BLaER1 (cell line): ENCODE results near the gene SLC4A5.

Source experiments
- H3K27ac ChIP-seq: shearing (Covaris generic); formaldehyde crosslinking; 2 replicates; pipeline ENCODE4 v1.8.1; 2022
- H3K27me3 ChIP-seq: shearing (Covaris generic); formaldehyde crosslinking; 2 replicates; pipeline ENCODE4 v1.8.1; 2022
- H3K36me3 ChIP-seq: shearing (Covaris generic); formaldehyde crosslinking; 2 replicates; pipeline ENCODE4 v1.8.1; 2022
- H3K4me1 ChIP-seq: shearing (Covaris generic); formaldehyde crosslinking; 2 replicates; pipeline ENCODE4 v1.8.1; 2022
- H3K4me2 ChIP-seq: shearing (Covaris generic); formaldehyde crosslinking; 2 replicates; pipeline ENCODE4 v1.8.1; 2022
- H3K4me3 ChIP-seq: shearing (Covaris generic); formaldehyde crosslinking; 2 replicates; pipeline ENCODE4 v1.8.1; 2022
- H3K9ac ChIP-seq: shearing (Covaris generic); formaldehyde crosslinking; 2 replicates; pipeline ENCODE4 v1.8.1; 2022
- H3K9me3 ChIP-seq: shearing (Covaris generic); formaldehyde crosslinking; 2 replicates; pipeline ENCODE4 v1.8.1; 2022
- H4K20me1 ChIP-seq: shearing (Covaris generic); formaldehyde crosslinking; 2 replicates; pipeline ENCODE4 v1.8.1; 2022
- Cebpa-rat ChIP-seq: shearing (Covaris generic); IDR thresholded peaks from 2 replicates; pipeline ENCODE4 v1.8.1; 2022

SLC4A5 gene

GRCh38 chr2:74334931-74335333 is 8.3 kb downstream of the SLC4A5 start:
- Histone ChIP-seq H3K36me3 (peaks cover 9% of the 10 kb centered on the region; the same call in 1 of the 2 replicates), H3K4me1 (no peaks in the 10 kb centered on the region), H3K4me2 (no peak overlapping the region), H3K9ac (no peak overlapping the region), H3K27ac (no peak overlapping the region), H3K27me3 (no peaks in the 10 kb centered on the region), H3K4me3 (no peak overlapping the region), H4K20me1 (no peaks in the 10 kb centered on the region), H3K9me3 (no peaks in the 10 kb centered on the region)
- no peak for TF ChIP-seq Cebpa-rat

DNA sequence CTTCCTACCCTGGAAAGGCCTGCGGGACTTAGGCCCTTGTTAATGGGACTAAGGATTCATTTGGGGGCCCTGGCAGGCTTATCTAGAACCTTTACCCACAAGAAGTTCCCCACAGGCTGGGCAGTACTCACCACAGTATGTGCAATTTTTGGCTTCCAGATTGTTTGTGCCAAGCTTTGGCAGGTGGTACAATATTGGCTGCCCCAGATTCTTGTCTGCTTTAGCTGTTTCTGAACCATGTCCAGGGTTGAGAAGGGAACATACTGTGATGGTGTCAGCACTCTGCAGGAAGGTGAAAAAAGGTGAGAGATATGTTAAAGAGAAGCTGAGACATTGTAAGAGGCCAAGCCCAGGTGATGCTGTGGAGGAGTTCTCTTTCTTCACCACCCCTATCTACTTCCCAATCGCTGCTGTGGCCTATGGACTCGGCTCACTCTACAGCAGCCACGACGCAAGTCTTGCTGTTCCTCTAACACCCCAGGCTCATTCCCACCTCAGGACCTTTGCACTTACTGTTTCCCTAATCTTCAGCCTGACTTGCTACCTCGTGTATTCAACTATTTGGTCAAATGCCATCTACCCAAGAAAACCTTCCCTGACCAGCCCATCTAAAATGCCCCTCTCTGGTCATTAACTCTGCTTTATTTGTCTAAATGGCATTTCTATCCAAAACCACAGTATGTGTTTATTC is 9.2 kb downstream of the SLC4A5 start:
- Histone ChIP-seq H3K9me3 (no peaks in the 10 kb centered on the region), H3K4me2 (no peak overlapping the region), H3K9ac (no peak overlapping the region), H4K20me1 (no peaks in the 10 kb centered on the region), H3K4me1 (no peaks in the 10 kb centered on the region), H3K27ac (no peak overlapping the region), H3K4me3 (no peak overlapping the region), H3K27me3 (no peaks in the 10 kb centered on the region), H3K36me3 (peaks cover 9% of the 10 kb centered on the region; the same call in 1 of the 2 replicates)
- TF ChIP-seq Cebpa-rat = no peak

GRCh38 chr2:74333175-74333574 is 10.0 kb downstream of the SLC4A5 start:
- H3K9ac ChIP-seq = no peak overlapping the region
- no peak for TF ChIP-seq Cebpa-rat

GRCh38 chr2:74332550-74333174 is 10.6 kb downstream of the SLC4A5 start:
- Histone ChIP-seq H4K20me1 (no peaks in the 10 kb centered on the region), H3K4me3 (no peak overlapping the region), H3K27ac (no peak overlapping the region), H3K4me1 (no peaks in the 10 kb centered on the region), H3K9ac (no peak overlapping the region), H3K27me3 (no peaks in the 10 kb centered on the region), H3K9me3 (no peaks in the 10 kb centered on the region), H3K4me2 (no peak overlapping the region), H3K36me3 (peaks cover 9% of the 10 kb centered on the region; the same call in 1 of the 2 replicates)
- TF ChIP-seq Cebpa-rat = no peak

More at GRCh38 chr2:74333175-74333574, 10.0 kb downstream of the SLC4A5 start:
- H4K20me1 ChIP-seq = no peaks in the 10 kb centered on the region
- H3K9me3 ChIP-seq = no peaks in the 10 kb centered on the region
- H3K36me3 ChIP-seq = peaks cover 9% of the 10 kb centered on the region; the same call in 1 of the 2 replicates
- H3K4me1 ChIP-seq = no peaks in the 10 kb centered on the region
- H3K4me3 ChIP-seq = no peak overlapping the region
- H3K27ac ChIP-seq = no peak overlapping the region
- H3K4me2 ChIP-seq = no peak overlapping the region
- no peaks in the 10 kb centered on the region for H3K27me3 ChIP-seq

DNA sequence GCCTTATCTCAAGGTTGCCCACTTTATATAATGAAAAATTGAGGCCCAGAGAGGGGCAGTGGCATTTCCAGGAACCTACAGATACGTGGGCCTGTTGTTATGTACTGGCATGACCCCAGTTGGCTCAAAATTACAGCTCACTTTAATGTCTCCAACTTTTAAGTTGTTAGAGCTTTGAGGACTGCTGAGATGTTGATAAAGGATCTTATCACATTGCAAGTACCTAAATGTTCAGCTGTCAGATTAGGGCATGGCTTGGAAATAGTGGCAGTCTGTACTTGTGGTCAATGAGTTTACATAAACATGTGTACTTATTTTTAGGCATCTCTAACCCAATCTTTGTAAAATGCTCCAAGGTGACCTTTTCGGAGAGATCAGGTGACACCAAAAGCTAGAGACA is 14.6 kb downstream of the SLC4A5 start:
- TF ChIP-seq Cebpa-rat = no peak
- Histone ChIP-seq H3K9me3 (no peaks in the 10 kb centered on the region), H3K4me3 (no peak overlapping the region), H4K20me1 (no peaks in the 10 kb centered on the region), H3K27me3 (no peaks in the 10 kb centered on the region), H3K4me1 (no peaks in the 10 kb centered on the region), H3K27ac (no peak overlapping the region), H3K4me2 (no peak overlapping the region), H3K9ac (no peak overlapping the region), H3K36me3 (peaks cover 9% of the 10 kb centered on the region; the same call in 1 of the 2 replicates)

DNA sequence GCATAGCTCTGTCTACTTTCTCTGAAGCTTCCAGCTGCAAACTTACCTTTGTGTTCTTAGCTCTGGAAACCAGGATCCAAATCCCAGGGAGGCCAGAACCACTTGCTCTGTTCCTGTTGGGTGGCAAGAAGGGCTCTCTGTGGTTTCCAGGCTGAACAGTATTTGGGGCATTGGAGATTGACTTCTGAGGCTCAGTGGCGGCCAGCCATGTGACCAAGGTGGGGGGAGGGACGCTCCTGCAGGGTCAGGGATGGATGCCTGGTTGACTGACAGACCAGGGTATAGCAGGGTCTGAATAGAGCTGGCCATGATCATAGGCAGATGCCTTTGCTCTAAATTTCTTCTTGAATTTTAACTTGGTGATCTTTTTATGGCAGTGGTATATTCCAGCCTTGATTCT is 15.1 kb downstream of the SLC4A5 start:
- no peak overlapping the region for H3K9ac ChIP-seq
- H3K4me1 ChIP-seq = no peaks in the 10 kb centered on the region
- H3K36me3 ChIP-seq = peaks cover 8% of the 10 kb centered on the region; the same call in 1 of the 2 replicates
- no peaks in the 10 kb centered on the region for H4K20me1 ChIP-seq
- TF ChIP-seq Cebpa-rat = no peak
- H3K4me3 ChIP-seq = no peak overlapping the region
- H3K27ac ChIP-seq = no peak overlapping the region
- H3K4me2 ChIP-seq = no peak overlapping the region
- H3K9me3 ChIP-seq = no peaks in the 10 kb centered on the region
- no peaks in the 10 kb centered on the region for H3K27me3 ChIP-seq

GRCh38 chr2:74327627-74328026 is 15.6 kb downstream of the SLC4A5 start:
- Histone ChIP-seq H3K9me3 (no peaks in the 10 kb centered on the region), H3K4me2 (no peak overlapping the region), H3K4me1 (no peaks in the 10 kb centered on the region), H3K27me3 (no peaks in the 10 kb centered on the region), H3K36me3 (0 out of 2 replicates have a peak, but pooled peaks cover 4% of the 10 kb centered on the region), H3K27ac (no peak overlapping the region), H3K9ac (no peak overlapping the region), H3K4me3 (no peak overlapping the region), H4K20me1 (no peaks in the 10 kb centered on the region)
- TF ChIP-seq Cebpa-rat = no peak

- 0 out of 2 replicates have a peak, but pooled peaks cover 4% of the 10 kb centered on the region for H3K36me3 ChIP-seq
- TF ChIP-seq Cebpa-rat = no peak
- H3K4me2 ChIP-seq = no peak overlapping the region
- H3K27ac ChIP-seq = no peak overlapping the region
- H3K27me3 ChIP-seq = no peaks in the 10 kb centered on the region
- no peak overlapping the region for H3K4me3 ChIP-seq
- H3K9ac ChIP-seq = no peak overlapping the region
- H4K20me1 ChIP-seq = no peaks in the 10 kb centered on the region
- no peaks in the 10 kb centered on the region for H3K9me3 ChIP-seq
- H3K4me1 ChIP-seq = no peaks in the 10 kb centered on the region
These were observed 16.0 kb downstream of the SLC4A5 start for GRCh38 chr2:74327199-74327598.

GRCh38 chr2:74325815-74326214 is 17.4 kb downstream of the SLC4A5 start:
- Histone ChIP-seq H3K4me1 (no peaks in the 10 kb centered on the region), H4K20me1 (no peaks in the 10 kb centered on the region), H3K9ac (no peak overlapping the region), H3K27ac (no peak overlapping the region), H3K27me3 (no peaks in the 10 kb centered on the region), H3K9me3 (no peaks in the 10 kb centered on the region), H3K4me3 (no peak overlapping the region), H3K4me2 (no peak overlapping the region), H3K36me3 (0 out of 2 replicates have a peak, but pooled peaks cover under 1% of the 10 kb centered on the region)
- no peak for TF ChIP-seq Cebpa-rat

GRCh38 chr2:74321737-74322136 is 21.5 kb downstream of the SLC4A5 start:
- Histone ChIP-seq H3K27ac (no peak overlapping the region), H3K9ac (no peak overlapping the region), H3K4me1 (no peaks in the 10 kb centered on the region), H3K4me3 (no peak overlapping the region), H3K9me3 (no peaks in the 10 kb centered on the region), H4K20me1 (no peaks in the 10 kb centered on the region), H3K27me3 (no peaks in the 10 kb centered on the region), H3K4me2 (no peak overlapping the region), H3K36me3 (no peaks in the 10 kb centered on the region)
- TF ChIP-seq Cebpa-rat = no peak
